Measurements from ENCODE around the gene NCK2. TPM values are rescaled to one million over a fixed set of nuclear protein-coding genes. Genes with fewer than 3 reads are reported as not detected.
"Not testable (repeated sequence)": the region's sequence is repeated elsewhere in the genome, so short reads cannot be mapped to it uniquely, and the experiment has no call there.

Gene NCK2
- total RNA-seq, 2 experiments from 2014 or later, result 51.6 to 54.1 TPM

DNA sequence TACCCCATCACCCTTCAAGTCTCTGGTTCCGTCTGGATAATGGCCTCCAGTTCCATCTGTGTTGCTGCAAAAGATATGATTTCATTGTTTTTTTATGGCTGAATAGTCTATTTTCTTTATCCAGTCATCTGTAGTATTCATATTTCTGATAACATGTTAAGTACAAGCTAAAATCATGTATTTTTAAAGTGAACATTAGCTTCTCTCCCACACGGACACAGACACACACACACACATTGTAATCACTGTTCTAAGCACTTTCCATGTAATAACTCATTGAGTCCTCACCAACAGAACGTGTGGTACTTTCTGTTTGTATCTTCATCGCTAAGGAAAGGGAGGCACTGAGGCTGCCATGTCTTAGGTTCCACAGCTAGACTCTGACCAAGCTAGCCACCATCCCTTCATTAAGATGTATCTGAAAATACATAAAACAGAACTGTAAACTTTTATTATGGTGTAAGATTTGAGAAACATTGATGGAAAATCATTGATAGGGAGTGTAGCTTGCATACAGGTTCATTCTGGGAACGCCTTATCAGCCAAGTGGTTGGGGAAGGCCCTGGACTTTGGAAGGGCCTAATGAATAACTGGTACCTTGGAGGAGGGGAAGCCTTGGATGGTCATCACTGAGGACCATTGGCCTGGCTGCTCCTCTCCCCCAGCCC, 8.1 kb downstream of the NCK2 start:
- H3K36me3 Mint-ChIP-seq, result peaks cover 49% of the 10 kb centered on the region
- ATAC-seq (no peak), DNase-seq (no peak)
- H3K4me1 Mint-ChIP-seq, result peaks cover 93% of the 10 kb centered on the region
- H3K9me3 Mint-ChIP-seq (ENCODE audit: low read depth), result no peaks in the 10 kb centered on the region
- H3K4me3 Mint-ChIP-seq, result no peak overlapping the region
- H3K27ac Mint-ChIP-seq, result peak overlapping the region; percentile 75
- CTCF ChIA-PET, result interaction anchor here (0.9 to 1.6 kb wide), 3 partner anchors 10 to 35 kb away, joined by 3 to 5 read pairs (median 3); no protein-coding TSS in a partner anchor
- H3K27me3 Mint-ChIP-seq, result no peaks in the 10 kb centered on the region

DNA sequence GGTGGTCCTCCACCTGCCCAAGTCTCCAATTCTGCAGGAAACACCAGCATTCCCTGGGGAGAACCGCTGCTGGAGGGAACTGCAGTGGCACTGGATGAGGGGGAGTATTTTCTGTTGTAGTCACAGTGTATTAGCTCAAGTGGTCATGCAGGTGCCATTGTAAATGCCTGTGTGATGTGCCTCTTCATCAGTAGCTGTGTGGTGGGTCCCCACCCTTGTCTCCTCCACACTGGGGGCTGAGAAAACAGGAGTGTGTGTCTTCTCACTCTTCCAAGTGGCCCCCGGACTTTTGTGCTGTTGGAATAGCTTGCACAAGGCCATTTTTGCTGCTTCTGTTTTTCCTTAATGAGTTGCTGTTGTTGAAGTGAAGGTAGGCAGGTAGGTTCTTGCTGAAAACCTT, 8.7 kb downstream of the NCK2 start:
- peak overlapping the region; percentile 59 for H3K4me3 Mint-ChIP-seq
- H3K4me1 Mint-ChIP-seq, result peaks cover 91% of the 10 kb centered on the region
- no peaks in the 10 kb centered on the region for H3K27me3 Mint-ChIP-seq
- ATAC-seq, result no peak
- no peaks in the 10 kb centered on the region for H3K9me3 Mint-ChIP-seq (ENCODE audit: low read depth)
- CTCF ChIA-PET, result interaction anchor here (0.9 to 1.6 kb wide), 6 partner anchors 8 to 56 kb away, joined by 3 to 5 read pairs (median 3); no protein-coding TSS in a partner anchor
- DNase-seq, result no peak
- H3K36me3 Mint-ChIP-seq, result peaks cover 46% of the 10 kb centered on the region
- H3K27ac Mint-ChIP-seq, result peak overlapping the region; percentile 75

DNA sequence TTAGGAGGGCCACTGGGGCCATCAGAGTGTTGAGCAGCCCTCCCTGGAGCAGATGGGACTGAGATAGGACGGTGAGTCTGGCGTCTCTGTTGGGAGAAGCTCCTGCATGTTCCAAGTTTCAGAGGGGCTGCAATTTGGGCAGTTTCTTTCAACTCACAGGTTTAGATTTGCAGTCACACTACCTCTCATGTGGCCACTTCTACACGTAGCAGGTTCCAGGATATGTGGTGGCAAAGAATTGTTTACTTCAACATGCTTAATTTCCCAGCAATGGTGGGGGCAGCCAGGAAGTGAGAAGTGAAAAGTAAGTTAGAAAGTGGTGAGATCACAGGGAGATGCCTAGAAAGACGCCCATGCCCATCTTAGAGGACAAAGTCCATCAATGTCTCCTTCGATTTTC, 9.3 kb downstream of the NCK2 start:
- peaks cover 50% of the 10 kb centered on the region for H3K36me3 Mint-ChIP-seq
- peak overlapping the region; percentile 75 for H3K27ac Mint-ChIP-seq
- peaks cover 91% of the 10 kb centered on the region for H3K4me1 Mint-ChIP-seq
- CTCF ChIA-PET, result interaction anchor here (1.0 to 1.6 kb wide), 6 partner anchors 8 to 180 kb away, joined by 3 to 5 read pairs (median 3); no protein-coding TSS in a partner anchor
- H3K9me3 Mint-ChIP-seq (ENCODE audit: low read depth), result no peaks in the 10 kb centered on the region
- peak overlapping the region; percentile 59 for H3K4me3 Mint-ChIP-seq
- DNase-seq, result peak; percentile 77
- no peaks in the 10 kb centered on the region for H3K27me3 Mint-ChIP-seq
- peak; percentile 68 for ATAC-seq

DNA sequence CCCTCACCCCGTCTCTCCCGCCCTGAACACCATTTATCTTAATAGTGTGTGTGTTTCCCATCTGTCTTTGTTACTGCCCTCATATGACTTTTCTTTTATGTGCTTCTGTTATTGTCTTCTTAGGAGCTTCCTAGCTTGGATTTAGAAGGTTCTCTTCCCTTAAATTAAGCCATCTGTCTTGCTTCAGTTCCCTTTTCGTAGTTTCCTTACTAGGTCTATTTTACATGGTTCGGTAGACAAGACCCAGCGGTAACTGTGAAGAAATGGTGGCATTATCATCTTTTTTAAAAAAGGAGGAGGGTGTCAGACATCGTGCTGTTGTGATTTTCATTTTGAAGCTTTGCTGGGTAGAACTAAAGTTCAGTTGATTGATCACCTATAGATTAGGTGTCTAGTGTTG, 10.3 kb downstream of the NCK2 start:
- Mint-ChIP-seq H3K9me3 (ENCODE audit: low read depth) (no peaks in the 10 kb centered on the region), H3K27ac (peak overlapping the region; percentile 75), H3K4me1 (peaks cover 90% of the 10 kb centered on the region), H3K4me3 (peak overlapping the region; percentile 11), H3K27me3 (no peaks in the 10 kb centered on the region), H3K36me3 (peaks cover 47% of the 10 kb centered on the region)
- CTCF ChIA-PET, result interaction anchor here (0.6 to 1.6 kb wide), 6 partner anchors 8 to 179 kb away, joined by 3 to 4 read pairs (median 3); no protein-coding TSS in a partner anchor
- no peak for DNase-seq
- no peak for ATAC-seq

DNA sequence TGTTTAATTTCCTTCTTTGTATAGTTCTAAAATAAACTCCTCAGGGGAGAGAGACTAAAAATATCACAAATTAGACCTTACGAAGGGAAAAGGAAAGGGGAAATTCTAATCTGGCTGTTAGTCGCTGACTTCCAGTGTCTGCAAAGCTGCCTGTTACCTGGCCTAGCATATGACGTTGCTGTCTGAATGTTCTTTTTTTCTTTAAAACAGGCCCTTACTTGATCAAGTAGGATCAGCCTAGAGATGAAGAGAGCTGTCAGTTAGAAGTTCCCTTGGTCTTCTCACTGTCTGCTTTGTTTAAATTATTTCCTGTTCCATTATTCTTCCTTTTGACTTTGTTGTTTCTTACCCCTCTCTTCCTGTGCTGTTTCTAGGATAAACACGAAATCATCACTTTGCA, 11.2 kb downstream of the NCK2 start:
- Mint-ChIP-seq H3K36me3 (peaks cover 40% of the 10 kb centered on the region), H3K27ac (peak overlapping the region; percentile 75), H3K9me3 (ENCODE audit: low read depth) (no peaks in the 10 kb centered on the region), H3K4me1 (peaks cover 90% of the 10 kb centered on the region), H3K4me3 (peak overlapping the region; percentile 11), H3K27me3 (no peaks in the 10 kb centered on the region)
- CTCF ChIA-PET, result interaction anchor here (0.9 to 1.6 kb wide), 7 partner anchors 9 to 182 kb away, joined by 3 to 5 read pairs (median 3); no protein-coding TSS in a partner anchor
- DNase-seq (no peak), ATAC-seq (peak; percentile 9)

DNA sequence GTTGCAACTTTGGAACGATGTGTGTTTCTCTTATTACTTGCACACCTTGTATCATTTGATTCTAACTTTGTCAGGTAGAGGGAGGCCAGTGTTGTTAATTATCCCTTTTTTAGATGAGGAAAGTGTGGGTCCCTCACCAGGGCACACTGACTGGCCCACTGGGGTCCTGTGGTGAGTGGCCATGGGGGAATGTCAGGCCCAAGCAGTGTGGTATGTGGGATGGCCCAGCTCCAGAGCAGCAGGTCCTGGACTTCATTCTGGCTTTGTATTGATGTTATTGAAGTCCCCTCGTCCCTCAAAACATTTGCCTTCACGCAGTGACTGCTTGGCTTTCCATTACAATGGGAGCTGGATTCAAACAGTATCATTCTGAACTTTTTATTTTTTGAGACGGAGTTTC, 11.7 kb downstream of the NCK2 start:
- CTCF ChIA-PET, result interaction anchor here (0.9 to 1.3 kb wide), 4 partner anchors 11 to 182 kb away, joined by 3 to 5 read pairs (median 4); no protein-coding TSS in a partner anchor
- DNase-seq (no peak), ATAC-seq (no peak)
- Mint-ChIP-seq H3K27ac (peak overlapping the region; percentile 75), H3K36me3 (peaks cover 35% of the 10 kb centered on the region), H3K4me1 (peaks cover 89% of the 10 kb centered on the region), H3K27me3 (no peaks in the 10 kb centered on the region), H3K4me3 (peak overlapping the region; percentile 11), H3K9me3 (ENCODE audit: low read depth) (no peaks in the 10 kb centered on the region)

DNA sequence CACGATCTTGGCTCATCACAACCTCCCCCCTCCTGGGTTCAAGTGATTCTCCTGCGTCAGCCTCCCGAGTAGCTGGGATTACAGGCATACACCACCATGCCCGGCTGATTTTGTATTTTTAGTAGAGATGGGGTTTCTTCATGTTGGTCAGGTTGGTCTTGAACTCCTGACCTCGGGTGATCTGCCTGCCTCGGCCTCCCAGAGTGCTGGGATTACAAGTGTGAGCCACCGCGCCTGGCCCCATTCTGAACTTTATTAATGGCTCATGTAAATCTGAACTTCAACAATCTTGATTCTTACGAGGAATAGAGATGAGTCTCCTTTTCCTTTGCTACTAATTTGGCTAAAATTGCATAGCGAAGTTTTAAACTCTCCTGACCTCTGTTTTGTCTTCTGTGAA, 12.2 kb downstream of the NCK2 start:
- CTCF ChIA-PET, result interaction anchor here (1.1 to 2.1 kb wide), 3 partner anchors 8 to 12 kb away, joined by 3 to 6 read pairs (median 5); no protein-coding TSS in a partner anchor
- ATAC-seq; H3K9me3 Mint-ChIP-seq (ENCODE audit: low read depth); H3K27me3 Mint-ChIP-seq; DNase-seq: not testable (repeated sequence)
- Mint-ChIP-seq H3K4me1 (peaks cover 90% of the 10 kb centered on the region), H3K4me3 (peak overlapping the region; percentile 19), H3K36me3 (peaks cover 33% of the 10 kb centered on the region), H3K27ac (peak overlapping the region; percentile 79)

DNA sequence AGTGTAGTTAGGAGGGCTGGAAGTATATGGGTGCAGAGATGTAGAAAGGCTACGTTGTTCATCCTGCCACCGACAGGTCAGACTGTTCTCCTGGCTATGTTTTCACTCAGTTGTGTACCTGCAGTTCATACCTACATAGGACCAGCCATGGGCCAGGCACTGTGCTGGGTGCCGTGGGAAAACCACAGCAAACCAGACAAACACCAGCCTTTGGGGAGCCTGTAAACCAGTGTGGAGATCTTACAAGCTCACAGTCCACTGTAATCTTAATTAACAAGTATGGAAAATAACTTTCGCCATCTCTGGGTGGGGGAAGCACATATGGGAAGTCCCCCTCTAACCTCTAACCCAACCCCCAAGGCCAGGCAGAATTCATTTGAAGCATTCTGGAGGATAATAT, 12.7 kb downstream of the NCK2 start:
- CTCF ChIA-PET, result interaction anchor here (1.9 to 2.1 kb wide), 2 partner anchors 9 to 40 kb away, joined by 6 to 9 read pairs; no protein-coding TSS in a partner anchor
- ATAC-seq (peak; percentile 8), DNase-seq (no peak)
- no peaks in the 10 kb centered on the region for H3K9me3 Mint-ChIP-seq (ENCODE audit: low read depth)
- peak overlapping the region; percentile 19 for H3K4me3 Mint-ChIP-seq
- H3K4me1 Mint-ChIP-seq, result peaks cover 94% of the 10 kb centered on the region
- H3K27me3 Mint-ChIP-seq, result no peaks in the 10 kb centered on the region
- H3K36me3 Mint-ChIP-seq, result peaks cover 34% of the 10 kb centered on the region
- peak overlapping the region; percentile 79 for H3K27ac Mint-ChIP-seq

DNA sequence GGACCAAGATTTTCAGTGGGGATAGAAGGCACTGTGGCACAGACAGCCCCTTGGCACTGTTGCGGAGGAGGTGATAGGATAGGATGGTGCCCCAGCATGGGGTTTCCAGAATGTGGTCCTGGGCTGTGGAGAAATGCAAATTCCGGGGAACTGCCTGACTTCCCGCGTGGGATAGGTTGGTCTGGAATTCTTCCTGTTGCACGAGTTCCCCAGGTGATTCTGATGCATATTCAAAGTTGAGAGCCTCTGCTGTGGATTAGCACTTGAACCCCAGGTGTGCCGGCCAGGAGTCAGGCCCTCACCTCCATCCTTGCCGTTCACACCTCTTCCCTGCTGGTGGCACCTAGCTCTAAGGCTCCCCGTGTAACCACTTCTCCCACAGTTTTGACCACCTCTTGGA, 15.5 kb downstream of the NCK2 start:
- DNase-seq (no peak), ATAC-seq (no peak)
- H3K4me1 Mint-ChIP-seq, result peaks cover 83% of the 10 kb centered on the region
- no peaks in the 10 kb centered on the region for H3K27me3 Mint-ChIP-seq
- CTCF ChIA-PET, result interaction anchor here (0.9 to 1.1 kb wide), 3 partner anchors 27 to 400 kb away, joined by 3 to 4 read pairs (median 3); no protein-coding TSS in a partner anchor
- H3K36me3 Mint-ChIP-seq, result peaks cover 25% of the 10 kb centered on the region
- no peak overlapping the region for H3K4me3 Mint-ChIP-seq
- H3K27ac Mint-ChIP-seq, result peak overlapping the region; percentile 68
- H3K9me3 Mint-ChIP-seq (ENCODE audit: low read depth), result no peaks in the 10 kb centered on the region

DNA sequence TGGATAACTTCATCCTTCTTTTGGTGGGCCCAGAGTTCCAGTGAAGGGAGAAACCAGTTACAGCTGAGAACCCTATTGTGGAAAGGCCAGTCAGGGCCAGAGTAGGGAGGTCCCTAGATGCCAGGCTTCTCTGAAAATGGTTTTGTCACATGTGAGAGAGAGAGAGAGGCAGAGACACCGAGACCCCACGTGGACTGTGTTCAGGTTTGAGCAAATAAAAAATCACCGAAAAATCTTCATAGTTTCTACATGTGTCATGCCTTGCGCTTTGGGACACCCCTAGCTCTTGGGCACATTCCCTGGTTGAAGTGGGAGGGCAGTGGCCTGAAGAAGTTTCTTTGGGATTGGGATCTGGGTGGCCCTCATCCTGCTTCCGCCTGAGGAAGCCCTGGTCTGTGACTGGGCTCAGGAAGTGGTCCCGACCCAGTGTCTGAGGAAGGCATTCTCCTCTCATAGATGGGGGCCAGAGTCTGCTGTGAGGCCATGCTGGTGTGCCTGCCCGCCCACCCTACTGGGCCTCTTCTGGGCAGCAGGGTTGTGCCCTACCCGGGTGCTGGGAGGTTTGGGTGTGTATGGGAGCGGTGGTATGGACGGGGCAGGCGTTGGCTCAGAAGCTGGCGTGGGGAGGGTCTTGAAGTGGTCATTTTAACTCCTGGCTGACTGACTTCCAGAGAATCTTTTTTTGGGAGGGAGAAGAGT, 16.1 kb downstream of the NCK2 start:
- Mint-ChIP-seq H3K9me3 (ENCODE audit: low read depth) (no peaks in the 10 kb centered on the region), H3K4me1 (peaks cover 83% of the 10 kb centered on the region), H3K4me3 (peak overlapping the region; percentile 2), H3K36me3 (peaks cover 26% of the 10 kb centered on the region), H3K27ac (peak overlapping the region; percentile 68), H3K27me3 (no peaks in the 10 kb centered on the region)
- DNase-seq (no peak), ATAC-seq (no peak)
- CTCF ChIA-PET, result interaction anchor here (0.9 to 1.1 kb wide), 4 partner anchors 14 to 399 kb away, joined by 3 to 4 read pairs (median 3); no protein-coding TSS in a partner anchor

DNA sequence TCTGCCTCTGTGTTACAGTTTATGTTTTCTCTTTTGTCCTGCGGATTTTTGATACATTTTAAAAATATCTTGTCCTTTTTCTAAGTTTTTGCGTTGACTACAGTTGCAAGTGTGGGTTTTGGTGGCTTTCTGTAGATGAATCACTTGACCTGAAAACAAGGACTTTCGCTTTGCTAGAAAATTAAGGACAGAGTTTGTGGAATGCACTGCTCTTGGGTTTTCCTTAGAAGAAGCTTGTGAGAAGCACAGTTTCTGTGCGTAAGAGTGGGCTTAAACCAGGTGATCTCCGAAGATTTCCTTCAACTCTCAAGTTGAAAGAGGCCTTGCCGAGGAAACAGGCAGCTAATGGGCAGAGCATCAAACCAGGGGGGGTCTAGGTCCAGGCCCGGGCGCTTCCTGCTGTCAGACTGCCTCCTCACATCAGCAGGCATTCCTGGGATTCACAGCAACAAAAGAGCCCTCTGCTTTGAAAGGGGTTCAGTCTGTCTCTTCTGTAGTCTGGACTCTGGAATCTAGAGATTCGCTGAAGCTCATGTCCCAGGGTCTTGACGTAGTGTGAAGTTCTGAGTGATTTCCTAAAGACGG, 17.3 kb downstream of the NCK2 start:
- peak overlapping the region; percentile 61 for H3K4me3 Mint-ChIP-seq
- CTCF ChIA-PET, result interaction anchor here (0.8 to 2.5 kb wide), 7 partner anchors 8 to 26 kb away, joined by 3 to 6 read pairs (median 4); no protein-coding TSS in a partner anchor
- H3K4me1 Mint-ChIP-seq, result peaks cover 77% of the 10 kb centered on the region
- no peaks in the 10 kb centered on the region for H3K27me3 Mint-ChIP-seq
- peaks cover 31% of the 10 kb centered on the region for H3K36me3 Mint-ChIP-seq
- H3K27ac Mint-ChIP-seq, result peak overlapping the region; percentile 81
- H3K9me3 Mint-ChIP-seq (ENCODE audit: low read depth), result no peaks in the 10 kb centered on the region
- no peak for ATAC-seq
- no peak for DNase-seq

DNA sequence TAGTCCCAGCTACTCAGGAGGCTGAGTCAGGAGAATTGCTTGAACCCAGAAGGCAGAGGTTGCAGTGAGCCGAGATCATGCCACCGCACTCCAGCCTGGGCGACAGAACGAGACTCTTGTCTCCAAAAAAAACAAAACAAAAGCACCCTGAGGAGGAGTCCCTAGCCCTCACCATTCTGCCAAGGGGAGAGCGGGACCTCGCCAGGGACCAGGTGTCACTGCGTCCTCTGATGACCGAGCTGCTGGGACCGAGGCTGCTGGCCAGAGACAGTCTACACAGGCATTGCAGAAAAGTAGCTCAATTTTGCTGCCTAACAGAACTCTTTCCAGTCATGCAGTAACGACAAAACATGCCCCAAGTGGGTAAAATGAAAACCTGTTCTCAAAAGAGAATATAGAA, 18.4 kb downstream of the NCK2 start:
- no peak overlapping the region for H3K27ac Mint-ChIP-seq

DNA sequence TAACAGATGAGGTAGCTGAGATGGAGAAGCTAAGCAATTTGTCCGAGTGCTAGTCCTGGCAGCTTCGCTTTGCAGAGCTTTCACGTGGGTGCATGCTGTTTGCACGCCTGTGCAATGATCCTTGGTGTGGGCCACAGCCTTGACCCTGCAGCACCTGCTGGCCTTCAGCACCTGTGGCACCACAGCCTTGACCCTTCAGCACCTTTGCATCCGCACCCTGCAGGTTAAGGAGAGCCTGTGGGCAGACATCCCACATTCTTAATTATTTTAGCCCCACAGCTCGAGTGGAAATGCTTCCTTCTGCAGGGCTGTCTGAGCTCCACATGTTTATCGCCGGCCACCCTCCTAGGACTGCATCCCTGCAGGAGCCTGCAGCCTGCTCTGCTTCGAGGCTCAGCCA, 19.3 kb downstream of the NCK2 start:
- CTCF ChIA-PET, result interaction anchor here (1.2 to 1.7 kb wide), 2 partner anchors 26 to 35 kb away, joined by 3 read pairs; no protein-coding TSS in a partner anchor
- no peak for ATAC-seq
- Mint-ChIP-seq H3K4me1 (peaks cover 67% of the 10 kb centered on the region), H3K27me3 (no peaks in the 10 kb centered on the region), H3K9me3 (ENCODE audit: low read depth) (no peaks in the 10 kb centered on the region), H3K27ac (peak overlapping the region; percentile 54), H3K4me3 (no peak overlapping the region), H3K36me3 (peaks cover 35% of the 10 kb centered on the region)
- no peak for DNase-seq

More for the DNA sequence above, 18.4 kb downstream of the NCK2 start:
- H3K27me3 Mint-ChIP-seq, result no peaks in the 10 kb centered on the region
- no peak overlapping the region for H3K4me3 Mint-ChIP-seq
- peaks cover 36% of the 10 kb centered on the region for H3K36me3 Mint-ChIP-seq
- peaks cover 70% of the 10 kb centered on the region for H3K4me1 Mint-ChIP-seq
- CTCF ChIA-PET, result interaction anchor here (0.8 to 2.5 kb wide), 6 partner anchors 10 to 36 kb away, joined by 3 to 6 read pairs (median 4); no protein-coding TSS in a partner anchor
- no peak for DNase-seq
- no peaks in the 10 kb centered on the region for H3K9me3 Mint-ChIP-seq (ENCODE audit: low read depth)
- ATAC-seq, result no peak
